Astrocyte (in vitro differentiated cells and primary cell): Measurements from ENCODE around the gene SYT8. TPM values are rescaled to one million over a fixed set of nuclear protein-coding genes. Genes with fewer than 3 reads are reported as not detected.

ENCODE experiments used
- DNase-seq: peaks from one replicate; pipeline ENCODE4 v3.0.0-alpha.2; 2010; ENCODE audit warnings: low read depth
- FAIRE-seq: peaks from 2 replicates; lab custom pipeline; 2011; peaks lifted over from hg19 to GRCh38; lab: Jason Lieb, UNC
- H2AFZ ChIP-seq: 2 replicates; pipeline ENCODE4 v1.6.0; 2012; ENCODE audit warnings: low read depth, low read length, inconsistent platforms
- H3K27ac ChIP-seq: 2 replicates; pipeline ENCODE4 v1.5.1; 2011; ENCODE audit warnings: low read depth, low read length, inconsistent platforms
- H3K27me3 ChIP-seq: 2 replicates; pipeline ENCODE4 v1.6.0; 2011; ENCODE audit warnings: low read length, inconsistent platforms; ENCODE audit not compliant: insufficient read depth
- H3K36me3 ChIP-seq: 2 replicates; pipeline ENCODE4 v1.5.1; 2011; ENCODE audit warnings: low read length, inconsistent platforms; ENCODE audit not compliant: insufficient read depth
- H3K4me1 ChIP-seq: 2 replicates; pipeline ENCODE4 v1.5.1; 2011; ENCODE audit warnings: low read length, inconsistent platforms; ENCODE audit not compliant: insufficient read depth
- H3K4me2 ChIP-seq: 2 replicates; pipeline ENCODE4 v1.6.0; 2012; ENCODE audit warnings: low read length, inconsistent platforms
- H3K4me3 ChIP-seq: 2 replicates; pipeline ENCODE4 v1.5.1; 2011; ENCODE audit warnings: low read depth, mild to moderate bottlenecking, low read length, inconsistent platforms; ENCODE audit not compliant: insufficient read depth
- H3K79me2 ChIP-seq: 2 replicates; pipeline ENCODE4 v1.6.0; 2012; ENCODE audit warnings: mild to moderate bottlenecking, low read length, inconsistent platforms; ENCODE audit not compliant: insufficient read depth
- H3K9ac ChIP-seq: 2 replicates; pipeline ENCODE4 v1.6.0; 2012; ENCODE audit warnings: mild to moderate bottlenecking, low read length, inconsistent platforms
- H3K9me3 ChIP-seq: 2 replicates; pipeline ENCODE4 v1.5.1; 2012; ENCODE audit warnings: low read depth, mild to moderate bottlenecking, low read length, inconsistent platforms; ENCODE audit not compliant: insufficient read depth
- H4K20me1 ChIP-seq: 2 replicates; pipeline ENCODE4 v1.6.0; 2012; ENCODE audit warnings: low read length, inconsistent platforms; ENCODE audit not compliant: insufficient read depth
- H3K27ac Mint-ChIP-seq: one replicate; pipeline ENCODE4 v1.8.0; 2021; ENCODE audit warnings: mild to moderate bottlenecking, mixed read lengths; ENCODE audit not compliant: unreplicated experiment
- H3K27me3 Mint-ChIP-seq: one replicate; pipeline ENCODE4 v1.8.0; 2021; ENCODE audit warnings: low read depth, mixed read lengths; ENCODE audit not compliant: unreplicated experiment
- H3K36me3 Mint-ChIP-seq: one replicate; pipeline ENCODE4 v1.8.0; 2021; ENCODE audit warnings: low read depth, mixed read lengths; ENCODE audit not compliant: unreplicated experiment
- H3K4me1 Mint-ChIP-seq: one replicate; pipeline ENCODE4 v1.8.0; 2021; ENCODE audit warnings: low read depth, mixed read lengths; ENCODE audit not compliant: unreplicated experiment
- H3K4me3 Mint-ChIP-seq: one replicate; pipeline ENCODE4 v1.8.0; 2021; ENCODE audit warnings: mild to moderate bottlenecking, moderate library complexity, mixed read lengths; ENCODE audit not compliant: unreplicated experiment
- H3K9me3 Mint-ChIP-seq: one replicate; pipeline ENCODE4 v1.8.0; 2021; ENCODE audit warnings: mild to moderate bottlenecking, mixed read lengths; ENCODE audit not compliant: unreplicated experiment
- EZH2 ChIP-seq: IDR thresholded peaks from 2 replicates; pipeline ENCODE4 v1.6.1; 2012; ENCODE audit warnings: mild to moderate bottlenecking, low read length, inconsistent platforms; ENCODE audit not compliant: insufficient read depth
- total RNA-seq: library from RNA; stranded (reverse); gene quantifications from 2 replicates; pipeline ENCODE4 v1.2.1, GENCODE V29; 2021
- TF ChIP-seq, protein P1 (sequence below): IDR thresholded peaks from 2 replicates; pipeline ENCODE4 v1.5.1; 2011; ENCODE audit warnings: low read depth, mild to moderate bottlenecking, inconsistent platforms, low read length, moderate library complexity; ENCODE audit not compliant: insufficient read depth

The SYT8 gene
- total RNA-seq, 1 donor from 2014 or later = 0.36 TPM

DNA sequence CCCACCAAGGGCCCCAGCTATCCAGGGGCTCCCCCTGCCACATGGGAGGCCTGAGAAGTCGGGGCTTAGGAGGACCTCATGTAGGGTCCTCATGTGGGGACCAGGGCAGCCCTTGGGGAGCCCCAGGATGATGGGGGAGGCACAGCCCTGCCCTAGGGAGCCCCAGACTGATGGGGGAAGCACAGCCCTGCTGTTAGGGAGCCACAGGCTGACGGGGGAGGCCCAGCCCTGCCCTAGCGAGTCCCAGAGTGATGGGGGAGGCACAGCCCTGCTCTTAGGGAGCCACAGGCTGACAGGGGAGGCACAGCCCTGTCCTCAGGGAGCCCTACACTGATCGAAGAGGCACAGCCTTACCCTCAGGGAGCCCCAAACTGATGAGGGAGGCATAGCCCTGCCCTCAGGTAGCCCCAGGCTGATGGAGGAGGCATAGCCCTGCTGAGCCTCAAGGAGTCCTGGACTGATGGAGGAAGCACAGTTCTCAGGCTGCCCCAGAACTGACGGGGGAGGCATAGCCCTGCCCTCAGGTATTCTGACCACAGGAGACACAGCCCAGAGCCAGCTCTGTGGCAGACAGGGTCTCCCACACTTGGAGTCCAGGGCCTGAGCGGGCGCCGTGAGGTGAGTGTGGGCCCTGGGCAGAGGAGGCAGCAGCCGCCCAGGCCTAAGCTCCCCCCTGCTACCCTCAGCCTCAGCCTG is 46.1 kb downstream of the SYT8 start:
- no peak overlapping the region for H3K4me3 Mint-ChIP-seq
- no peak overlapping the region for H3K27ac ChIP-seq
- peaks cover 2% of the 10 kb centered on the region for H3K27me3 ChIP-seq
- H3K36me3 ChIP-seq = no peaks in the 10 kb centered on the region
- H3K79me2 ChIP-seq = no peaks in the 10 kb centered on the region
- FAIRE-seq (no peak), DNase-seq (no peak)
- no peak overlapping the region for H3K27ac Mint-ChIP-seq
- peak overlapping the region; percentile 58 for H3K9ac ChIP-seq
- no peaks in the 10 kb centered on the region for H3K36me3 Mint-ChIP-seq
- H3K9me3 ChIP-seq = no peaks in the 10 kb centered on the region
- H3K4me1 ChIP-seq = peaks cover 8% of the 10 kb centered on the region
- peak overlapping the region; percentile 77 for H2AFZ ChIP-seq
- no peaks in the 10 kb centered on the region for H4K20me1 ChIP-seq
- H3K4me3 ChIP-seq = no peak overlapping the region
- H3K4me1 Mint-ChIP-seq = no peaks in the 10 kb centered on the region
- no peaks in the 10 kb centered on the region for H3K9me3 Mint-ChIP-seq
- no peaks in the 10 kb centered on the region for H3K27me3 Mint-ChIP-seq
- TF ChIP-seq, protein P1, sequence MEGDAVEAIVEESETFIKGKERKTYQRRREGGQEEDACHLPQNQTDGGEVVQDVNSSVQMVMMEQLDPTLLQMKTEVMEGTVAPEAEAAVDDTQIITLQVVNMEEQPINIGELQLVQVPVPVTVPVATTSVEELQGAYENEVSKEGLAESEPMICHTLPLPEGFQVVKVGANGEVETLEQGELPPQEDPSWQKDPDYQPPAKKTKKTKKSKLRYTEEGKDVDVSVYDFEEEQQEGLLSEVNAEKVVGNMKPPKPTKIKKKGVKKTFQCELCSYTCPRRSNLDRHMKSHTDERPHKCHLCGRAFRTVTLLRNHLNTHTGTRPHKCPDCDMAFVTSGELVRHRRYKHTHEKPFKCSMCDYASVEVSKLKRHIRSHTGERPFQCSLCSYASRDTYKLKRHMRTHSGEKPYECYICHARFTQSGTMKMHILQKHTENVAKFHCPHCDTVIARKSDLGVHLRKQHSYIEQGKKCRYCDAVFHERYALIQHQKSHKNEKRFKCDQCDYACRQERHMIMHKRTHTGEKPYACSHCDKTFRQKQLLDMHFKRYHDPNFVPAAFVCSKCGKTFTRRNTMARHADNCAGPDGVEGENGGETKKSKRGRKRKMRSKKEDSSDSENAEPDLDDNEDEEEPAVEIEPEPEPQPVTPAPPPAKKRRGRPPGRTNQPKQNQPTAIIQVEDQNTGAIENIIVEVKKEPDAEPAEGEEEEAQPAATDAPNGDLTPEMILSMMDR = no peak
- TF ChIP-seq EZH2 = no peak
- H3K4me2 ChIP-seq = no peak overlapping the region

DNA sequence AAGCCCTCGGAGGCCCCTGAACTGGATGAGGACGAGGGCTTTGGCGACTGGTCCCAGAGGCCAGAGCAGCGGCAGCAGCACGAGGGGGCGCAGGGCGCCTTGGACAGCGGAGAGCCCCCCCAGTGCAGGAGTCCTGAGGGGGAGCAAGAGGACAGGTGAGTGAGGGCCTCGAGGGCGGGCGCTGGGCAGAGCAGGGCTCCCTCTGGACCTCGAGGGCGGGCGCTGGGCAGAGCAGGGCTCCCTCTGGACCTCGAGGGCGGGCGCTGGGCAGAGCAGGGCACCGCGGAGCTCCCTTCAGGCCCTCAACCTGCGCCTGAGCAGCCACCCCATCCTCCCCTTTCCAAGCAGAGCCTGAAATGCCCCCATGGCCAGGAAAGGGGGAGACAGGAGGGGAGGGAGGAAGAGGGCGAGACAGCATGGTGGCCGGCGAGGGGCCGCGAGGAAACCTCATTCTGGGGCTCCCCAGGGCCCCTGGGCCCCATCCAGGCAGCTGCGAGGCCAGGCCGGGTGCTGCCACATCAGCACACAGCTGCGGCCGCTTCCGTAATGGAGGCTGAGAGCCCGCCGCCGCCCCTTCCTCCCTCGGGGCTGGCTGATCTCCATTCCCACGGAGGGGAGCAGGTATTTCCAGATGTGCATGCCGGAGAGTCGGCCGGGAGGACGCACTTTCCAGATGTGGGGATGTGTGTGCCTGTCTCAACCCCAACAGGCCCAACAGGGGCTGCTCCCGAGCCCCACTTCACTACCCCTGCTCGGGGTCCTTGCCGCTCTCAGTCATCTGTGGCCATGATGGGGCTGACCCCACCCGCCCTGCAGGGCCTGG is 46.9 kb downstream of the SYT8 start:
- no peak overlapping the region for H3K4me2 ChIP-seq
- H2AFZ ChIP-seq = no peak overlapping the region
- DNase-seq = no peak
- Mint-ChIP-seq H3K27me3 (no peaks in the 10 kb centered on the region), H3K9me3 (no peaks in the 10 kb centered on the region), H3K4me3 (no peak overlapping the region), H3K27ac (no peak overlapping the region), H3K36me3 (no peaks in the 10 kb centered on the region), H3K4me1 (no peaks in the 10 kb centered on the region)
- no peak for TF ChIP-seq EZH2
- TF ChIP-seq, protein P1 = no peak
- H3K4me3 ChIP-seq = no peak overlapping the region
- no peak for FAIRE-seq
- H3K9me3 ChIP-seq = no peaks in the 10 kb centered on the region
- no peaks in the 10 kb centered on the region for H3K36me3 ChIP-seq
- H3K27me3 ChIP-seq = peaks cover 2% of the 10 kb centered on the region
- peaks cover 2% of the 10 kb centered on the region for H3K4me1 ChIP-seq
- H3K9ac ChIP-seq = no peak overlapping the region
- no peak overlapping the region for H3K27ac ChIP-seq
- no peaks in the 10 kb centered on the region for H4K20me1 ChIP-seq
- no peaks in the 10 kb centered on the region for H3K79me2 ChIP-seq
